ENCODE measurements around the gene ITPKA. TPM values are rescaled to one million over a fixed set of nuclear protein-coding genes. Genes with fewer than 3 reads are reported as not detected.
"Not testable (repeated sequence)": the region's sequence is repeated elsewhere in the genome, so short reads cannot be mapped to it uniquely, and the experiment has no call there.

ITPKA gene
- 1.1 and 4.1 TPM in 2 replicates for total RNA-seq (2014; rRNA removed; shearing (Covaris generic))

DNA sequence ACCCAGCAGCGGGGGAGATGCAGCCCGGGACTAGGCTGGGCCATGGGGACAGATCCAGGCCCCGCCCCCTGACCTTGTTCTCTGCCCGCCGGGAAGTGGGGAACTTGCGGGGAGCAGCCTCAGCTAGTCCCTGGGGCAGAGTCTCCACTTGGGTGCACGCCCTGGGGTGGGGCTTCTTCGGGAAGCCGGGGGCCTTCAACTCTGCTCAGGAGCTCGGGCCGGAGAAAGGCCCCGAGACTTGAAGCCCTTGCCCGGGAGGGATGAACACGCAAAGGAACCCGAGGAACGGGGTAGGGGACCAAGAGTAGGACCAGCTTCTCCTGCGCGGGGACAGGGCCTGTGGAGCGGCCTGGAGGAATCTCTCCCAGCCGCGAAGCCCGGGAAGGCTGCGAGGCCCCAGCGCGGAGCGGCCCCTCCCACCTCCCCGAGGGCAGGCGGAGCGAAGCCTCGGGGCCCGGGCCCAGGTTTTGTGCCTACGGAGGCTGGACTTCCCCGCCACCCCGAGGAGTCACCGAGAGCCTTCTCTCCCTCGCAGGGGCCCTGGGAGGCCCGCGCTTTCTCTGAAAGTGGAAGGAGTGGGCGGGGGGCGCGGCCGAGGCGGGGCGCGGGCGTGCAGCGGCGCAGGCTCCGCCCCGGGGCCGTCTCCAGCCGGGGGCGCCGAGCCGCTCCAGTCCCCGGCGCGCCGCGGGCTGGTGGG, at the start of gene ITPKA:
ITPKA (plus strand) TSS at position 670 of the 697 bp plus-strand sequence. CDS start 54 bp downstream, outside the sequence.
- peak; percentile 76 for DNase-seq (ENCODE audit: low spot score)

GRCh38 chr15:41445399-41445798, 48.3 kb upstream of the ITPKA start:
- DNase-seq (ENCODE audit: low spot score): no peak

- no peak for DNase-seq (ENCODE audit: low spot score)
These were observed 31.4 kb upstream of the ITPKA start for GRCh38 chr15:41462084-41462795.

GRCh38 chr15:41464889-41465580, 28.6 kb upstream of the ITPKA start:
- DNase-seq (ENCODE audit: low spot score): no peak

- DNase-seq (ENCODE audit: low spot score): peak; percentile 38
These were observed 27.8 kb upstream of the ITPKA start for GRCh38 chr15:41465822-41466421.

- DNase-seq (ENCODE audit: low spot score): no peak
These were observed 27.0 kb upstream of the ITPKA start for GRCh38 chr15:41466711-41467110.

- DNase-seq (ENCODE audit: low spot score): not testable (repeated sequence)
These were observed 24.0 kb upstream of the ITPKA start for GRCh38 chr15:41469644-41470043.

DNA sequence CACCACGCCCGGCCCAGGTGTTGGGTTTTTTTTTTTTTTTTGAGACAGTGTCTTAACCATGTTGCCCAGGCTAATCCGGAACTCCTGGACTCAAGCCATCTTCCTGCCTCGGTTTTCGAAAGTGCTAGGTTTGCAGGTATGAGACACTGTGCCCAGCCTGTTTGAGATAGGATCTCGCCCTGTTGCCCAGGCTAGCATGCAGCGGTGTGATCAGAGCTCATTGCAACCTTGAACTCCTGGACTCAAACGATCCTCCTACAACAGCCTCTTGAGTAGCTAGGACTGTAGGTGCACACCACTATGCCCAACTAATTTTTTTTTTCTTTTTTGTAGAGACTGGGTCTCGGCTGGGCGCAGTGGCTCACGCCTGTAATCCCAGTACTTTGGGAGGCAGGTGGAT, 20.3 kb upstream of the ITPKA start:
- no peak for DNase-seq (ENCODE audit: low spot score)

DNA sequence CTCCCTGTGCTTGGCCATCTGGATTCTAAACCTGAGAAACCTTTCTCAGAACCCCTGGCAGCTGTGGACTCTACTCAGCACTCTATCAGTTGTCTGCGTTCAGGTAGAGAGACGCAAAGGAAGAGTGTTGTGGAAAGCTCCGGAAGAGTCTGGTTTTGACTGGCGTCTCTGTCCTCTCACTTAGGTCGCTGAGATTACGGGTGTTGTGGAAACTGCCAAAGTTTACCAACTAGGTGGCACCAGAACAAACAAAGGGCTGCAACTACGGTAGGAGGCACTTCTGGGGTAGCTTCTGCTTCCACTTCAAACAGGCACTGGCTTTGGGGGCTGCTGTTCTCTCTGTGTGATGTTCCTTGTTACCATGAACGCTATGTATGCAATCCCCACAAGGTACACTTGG, 19.2 kb upstream of the ITPKA start:
- no peak for DNase-seq (ENCODE audit: low spot score)

DNA sequence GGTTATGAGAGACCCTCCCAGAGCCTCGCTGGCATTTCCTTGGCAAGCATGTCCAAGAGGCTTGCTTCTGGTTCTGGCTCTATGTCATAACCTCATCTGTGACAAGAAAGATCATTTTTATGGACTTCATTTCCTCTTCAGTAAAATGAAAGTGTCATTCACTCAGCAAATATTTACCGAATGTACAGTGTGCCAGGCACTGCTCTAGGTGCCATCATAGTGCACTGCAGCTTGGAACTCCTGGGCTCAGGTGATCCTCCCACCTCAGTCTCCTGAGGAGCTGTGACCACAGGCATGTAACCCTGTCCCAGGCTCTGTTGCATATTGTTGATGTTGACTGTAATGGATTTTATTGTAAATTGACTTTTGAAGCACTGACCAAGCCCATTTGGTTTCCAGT, 18.7 kb upstream of the ITPKA start:
- DNase-seq (ENCODE audit: low spot score): no peak

GRCh38 chr15:41476416-41477048, 17.1 kb upstream of the ITPKA start:
- no peak for DNase-seq (ENCODE audit: low spot score)

- no peak for DNase-seq (ENCODE audit: low spot score)
These were observed 13.1 kb upstream of the ITPKA start for GRCh38 chr15:41480396-41481140.

DNA sequence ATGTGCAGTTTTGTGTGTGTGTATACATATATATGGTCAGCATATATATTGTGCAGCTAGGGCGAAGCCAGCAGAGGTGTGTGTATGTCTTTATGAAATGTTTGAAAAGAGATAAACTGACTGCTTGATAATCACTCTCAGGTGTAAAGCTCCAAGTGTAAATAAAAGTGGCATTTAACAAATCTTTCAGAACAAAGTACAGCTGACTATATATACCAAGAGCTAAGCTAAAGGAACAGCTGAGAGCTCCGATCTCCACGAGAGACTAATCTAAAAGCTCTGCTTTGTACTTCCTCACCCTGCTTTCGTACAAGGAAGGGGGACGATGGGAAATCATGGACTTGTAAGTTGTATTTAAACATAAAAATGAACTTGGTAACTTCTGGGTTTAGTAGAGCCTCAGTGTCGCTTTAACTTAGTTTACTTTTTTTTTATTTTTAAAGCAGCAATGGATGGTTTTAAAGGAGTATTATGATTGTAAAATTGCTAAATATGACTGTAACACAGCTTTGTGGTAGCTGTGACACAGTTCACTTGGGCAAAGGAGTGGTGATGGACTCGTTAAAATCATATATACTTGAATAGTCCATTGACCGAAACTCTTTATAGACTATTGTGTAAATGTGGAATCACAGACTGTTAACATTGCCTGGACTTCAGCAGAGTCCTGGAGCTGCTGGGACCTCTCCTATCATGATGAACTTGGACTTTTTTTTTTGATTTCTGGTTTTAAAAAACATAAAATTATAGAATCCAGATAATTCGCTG, 11.4 kb upstream of the ITPKA start:
- DNase-seq (ENCODE audit: low spot score): no peak

DNA sequence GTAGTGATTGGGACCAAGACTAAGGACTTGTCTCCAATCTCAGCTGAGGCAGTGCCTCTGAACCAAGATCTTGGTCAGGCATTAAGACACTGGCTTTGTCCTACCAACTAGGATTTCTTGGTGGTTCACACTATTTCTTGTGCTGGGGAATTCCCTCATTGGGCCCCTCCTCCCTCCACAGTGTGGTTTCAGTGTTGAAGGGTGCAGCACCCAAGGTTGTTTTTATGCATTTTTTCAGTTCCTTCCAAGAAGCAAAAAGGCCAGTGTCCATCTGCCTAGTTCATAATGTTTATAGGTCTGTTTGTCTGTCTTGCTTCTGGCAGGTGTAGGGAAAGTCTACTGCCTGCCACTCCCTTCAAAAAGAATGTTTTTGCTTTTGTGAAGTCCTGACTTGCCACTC, 10.6 kb upstream of the ITPKA start:
- no peak for DNase-seq (ENCODE audit: low spot score)

DNA sequence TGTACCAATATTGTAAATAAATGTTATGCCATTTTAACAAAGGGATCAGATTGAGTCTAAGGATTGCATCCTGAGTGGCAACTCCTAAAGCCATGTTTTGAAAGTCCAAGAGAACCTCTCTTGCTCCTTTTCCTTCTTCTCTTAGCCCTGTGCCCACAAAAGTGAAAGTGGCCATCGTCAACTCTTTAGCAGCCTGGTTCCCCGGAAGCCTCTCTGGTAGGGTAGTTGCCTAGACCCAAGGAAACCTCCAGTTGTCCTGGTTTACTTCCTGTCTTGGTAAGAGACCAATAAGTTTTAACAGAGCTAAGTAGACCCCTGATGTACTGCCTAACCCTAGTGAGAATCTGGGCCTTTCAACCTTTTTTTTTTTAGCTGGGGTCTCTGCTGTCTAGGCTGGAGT, 10.2 kb upstream of the ITPKA start:
- DNase-seq (ENCODE audit: low spot score): no peak

- no peak for DNase-seq (ENCODE audit: low spot score)
These were observed 8.6 kb upstream of the ITPKA start for GRCh38 chr15:41484937-41485625.

DNA sequence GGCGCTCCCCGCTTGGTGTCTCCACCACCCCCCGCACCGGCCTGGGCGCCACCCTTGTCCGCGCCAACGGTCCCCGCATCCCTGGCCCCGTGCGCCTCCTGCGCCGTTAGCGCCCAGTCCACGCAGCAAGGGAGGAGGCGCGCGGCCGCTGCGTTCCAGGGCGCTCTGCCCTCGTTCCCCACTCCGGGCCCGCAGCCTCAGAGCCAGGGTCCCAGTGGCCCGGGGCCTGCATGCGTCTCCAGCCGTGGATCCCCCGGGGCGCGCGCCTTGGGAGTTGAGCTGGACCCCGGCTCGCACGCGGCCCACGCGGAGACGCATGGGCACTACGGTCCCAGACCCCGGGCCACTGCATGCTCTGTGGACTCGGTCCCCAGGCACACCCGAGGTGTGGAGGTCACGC, 7.4 kb upstream of the ITPKA start:
- DNase-seq (ENCODE audit: low spot score): no peak

DNA sequence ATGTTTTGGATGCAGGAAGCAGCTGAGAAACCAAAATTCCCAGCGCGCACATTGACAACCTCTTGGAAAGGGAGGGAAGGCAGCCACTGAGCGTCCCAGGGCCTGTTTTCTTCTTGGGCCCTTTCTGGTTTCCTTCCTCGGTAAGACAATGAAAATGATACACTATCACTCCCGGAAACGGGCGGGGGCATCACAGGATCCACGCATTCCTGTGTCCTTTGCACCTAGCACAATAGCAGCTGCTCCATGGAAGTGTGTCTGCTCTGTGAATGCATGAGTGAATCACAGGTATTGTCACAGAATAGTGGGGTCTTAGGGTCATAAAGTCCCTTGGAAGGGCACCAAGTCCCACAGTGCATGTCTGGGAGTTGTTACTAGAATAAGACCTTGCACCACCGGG, 6.3 kb upstream of the ITPKA start:
- no peak for DNase-seq (ENCODE audit: low spot score)

GRCh38 chr15:41487802-41488201, 5.9 kb upstream of the ITPKA start:
- no peak for DNase-seq (ENCODE audit: low spot score)

GRCh38 chr15:41489641-41490040, 4.0 kb upstream of the ITPKA start:
- no peak for DNase-seq (ENCODE audit: low spot score)
